GM19372 (cell line): ENCODE measurements around the gene OBSCN.

Experiments used
- ATAC-seq: cut with Tn5 transposase; IDR thresholded peaks from one replicate; pipeline ENCODE4 v1.9.1; 2021; ENCODE audit warnings: mild to moderate bottlenecking, low read depth, moderate library complexity; ENCODE audit not compliant: unreplicated experiment

The OBSCN gene

GRCh38 chr1:228273720-228274451, 66.0 kb downstream of the OBSCN start:
- no peak for ATAC-seq

- ATAC-seq, result no peak
These were observed 66.8 kb downstream of the OBSCN start for GRCh38 chr1:228274452-228275178.

GRCh38 chr1:228275179-228275429, 67.3 kb downstream of the OBSCN start:
- no peak for ATAC-seq

GRCh38 chr1:228275430-228276173, 67.8 kb downstream of the OBSCN start:
- ATAC-seq, result peak; percentile 81

GRCh38 chr1:228276174-228276831, 68.5 kb downstream of the OBSCN start:
- peak; percentile 28 for ATAC-seq

GRCh38 chr1:228276901-228277490, 69.2 kb downstream of the OBSCN start:
- no peak for ATAC-seq

GRCh38 chr1:228277491-228278431, 69.9 kb downstream of the OBSCN start:
- ATAC-seq, result no peak

GRCh38 chr1:228278432-228278941, 70.6 kb downstream of the OBSCN start:
- no peak for ATAC-seq

- ATAC-seq, result no peak
These were observed 71.3 kb downstream of the OBSCN start for GRCh38 chr1:228279011-228279721.

GRCh38 chr1:228279722-228280105, 71.9 kb downstream of the OBSCN start:
- no peak for ATAC-seq

- ATAC-seq, result no peak
These were observed 72.5 kb downstream of the OBSCN start for GRCh38 chr1:228280106-228280901.

- ATAC-seq, result no peak
These were observed 73.2 kb downstream of the OBSCN start for GRCh38 chr1:228280961-228281591.

GRCh38 chr1:228281631-228282328, 73.9 kb downstream of the OBSCN start:
- ATAC-seq, result no peak

- no peak for ATAC-seq
These were observed 74.6 kb downstream of the OBSCN start for GRCh38 chr1:228282329-228283042.

- no peak for ATAC-seq
These were observed 75.2 kb downstream of the OBSCN start for GRCh38 chr1:228283043-228283371.

GRCh38 chr1:228283476-228284147, 75.8 kb downstream of the OBSCN start:
- no peak for ATAC-seq
